Breast epithelium (tissue), 4 donors: ENCODE data around the gene HOXD4. TPM values are rescaled to one million over a fixed set of nuclear protein-coding genes. Genes with fewer than 3 reads are reported as not detected.

ENCODE experiments used
- DNase-seq, 2 donors: peaks; one replicate each; pipeline ENCODE4 v3.0.0-alpha.2; 2019; ENCODE audit warnings: low spot score in 2 of 2
- H3K27ac ChIP-seq, 2 donors: fragments of 200-600 bp; sonication (generic) in 1 of 2; one replicate each; pipeline ENCODE4 v1.5.1; 2016 to 2019; ENCODE audit warnings: mild to moderate bottlenecking in 1 of 2
- H3K27me3 ChIP-seq, 2 donors: fragments of 200-600 bp; sonication (generic) in 1 of 2; one replicate each; pipeline versions ENCODE4 v1.5.1 to v1.6.0; 2017 to 2019; ENCODE audit warnings: control low read depth in 1 of 2, mild to moderate bottlenecking in 1 of 2
- H3K36me3 ChIP-seq: fragments of 200-600 bp; one replicate; pipeline ENCODE4 v1.5.1; 2019
- H3K4me1 ChIP-seq, 2 donors: fragments of 200-600 bp; sonication (generic); one replicate each; pipeline ENCODE4 v1.5.1; 2016 to 2019; ENCODE audit warnings: control low read depth in 1 of 2
- H3K4me3 ChIP-seq, 3 donors: fragments of 200-600 bp; sonication (generic); 1 replicate in 2 of 3; 2 replicates in 1 of 3; pipeline ENCODE4 v1.5.1; 2016 to 2019; ENCODE audit warnings: mild to moderate bottlenecking in 3 of 3, moderate library complexity in 2 of 3
- H3K9me3 ChIP-seq, 2 donors: fragments of 200-600 bp; sonication (generic) in 1 of 2; one replicate each; pipeline ENCODE4 v1.5.1; 2016 to 2019; ENCODE audit warnings: control low read depth in 1 of 2
- POLR2A ChIP-seq: fragments of 450-650 bp; IDR thresholded peaks from one replicate; pipeline ENCODE4 v1.6.1; 2016; ENCODE audit warnings: antibody characterized with exemption, mild to moderate bottlenecking, moderate library complexity
- POLR2AphosphoS5 ChIP-seq, 3 donors: sonication (generic); formaldehyde crosslinking; IDR thresholded peaks; one replicate each; pipeline ENCODE4 v1.6.1; 2017; ENCODE audit warnings: antibody characterized with exemption in 3 of 3
- intact Hi-C: fragments of 100-400 bp; cut with DNase I; formaldehyde crosslinking; loops from one replicate; pipeline ENCODE4 v1.15.1; 2023; ENCODE audit warnings: low total_unique reads
- total RNA-seq, 3 donors: library from RNA; depleted of rRNA; stranded (reverse); fragments of >200 nt; gene quantifications; one replicate each; pipeline ENCODE4 v1.1.0, GENCODE V29; 2016
- TF ChIP-seq, protein P1 (sequence below), 3 donors: fragments of 450-650 bp; IDR thresholded peaks; one replicate each; pipeline ENCODE4 v1.5.1; 2016 to 2017; ENCODE audit warnings: antibody characterized with exemption in 3 of 3, mild to moderate bottlenecking in 3 of 3, moderate library complexity in 3 of 3

The HOXD4 gene
- total RNA-seq, 3 donors from 2014 or later: 1.9 to 5.8 (median 5.6) TPM

DNA sequence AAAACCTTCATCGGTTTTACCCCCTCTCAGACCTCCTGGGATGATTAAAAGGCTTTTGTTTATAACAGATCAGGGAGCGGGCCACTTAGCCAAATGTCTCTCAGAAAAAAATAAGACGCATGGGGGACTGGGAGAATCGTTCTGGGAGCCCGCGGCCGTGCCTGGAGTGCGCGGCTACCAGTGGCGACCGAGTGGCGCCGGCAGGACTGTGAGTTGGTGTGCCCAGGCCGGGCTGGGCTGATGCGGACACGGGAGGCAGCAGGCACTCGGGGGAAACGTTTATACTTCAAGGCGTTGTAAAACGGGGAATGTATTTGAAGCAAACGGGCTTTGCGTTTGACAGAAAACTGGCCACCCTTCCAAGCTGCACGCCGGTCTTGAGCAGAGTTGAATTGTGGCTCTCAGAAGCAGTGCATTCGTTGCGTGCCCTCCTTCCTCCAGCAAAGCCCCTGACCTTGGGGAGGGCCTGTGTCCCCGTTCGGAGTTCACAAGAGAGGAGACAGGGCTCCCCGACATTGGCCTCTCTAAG is 39.4 kb upstream of the HOXD4 start:
- intact Hi-C loops: no loop called here
- TF ChIP-seq POLR2A (no peak), POLR2AphosphoS5 (IDR thresholded peaks at IDR 0.05) (no peak)
- TF ChIP-seq, protein P1, sequence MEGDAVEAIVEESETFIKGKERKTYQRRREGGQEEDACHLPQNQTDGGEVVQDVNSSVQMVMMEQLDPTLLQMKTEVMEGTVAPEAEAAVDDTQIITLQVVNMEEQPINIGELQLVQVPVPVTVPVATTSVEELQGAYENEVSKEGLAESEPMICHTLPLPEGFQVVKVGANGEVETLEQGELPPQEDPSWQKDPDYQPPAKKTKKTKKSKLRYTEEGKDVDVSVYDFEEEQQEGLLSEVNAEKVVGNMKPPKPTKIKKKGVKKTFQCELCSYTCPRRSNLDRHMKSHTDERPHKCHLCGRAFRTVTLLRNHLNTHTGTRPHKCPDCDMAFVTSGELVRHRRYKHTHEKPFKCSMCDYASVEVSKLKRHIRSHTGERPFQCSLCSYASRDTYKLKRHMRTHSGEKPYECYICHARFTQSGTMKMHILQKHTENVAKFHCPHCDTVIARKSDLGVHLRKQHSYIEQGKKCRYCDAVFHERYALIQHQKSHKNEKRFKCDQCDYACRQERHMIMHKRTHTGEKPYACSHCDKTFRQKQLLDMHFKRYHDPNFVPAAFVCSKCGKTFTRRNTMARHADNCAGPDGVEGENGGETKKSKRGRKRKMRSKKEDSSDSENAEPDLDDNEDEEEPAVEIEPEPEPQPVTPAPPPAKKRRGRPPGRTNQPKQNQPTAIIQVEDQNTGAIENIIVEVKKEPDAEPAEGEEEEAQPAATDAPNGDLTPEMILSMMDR (IDR thresholded peaks at IDR 0.05): no peak
- Histone ChIP-seq H3K4me3 (no peak overlapping the region), H3K36me3 (no peaks in the 10 kb centered on the region), H3K4me1 (no peaks in the 10 kb centered on the region), H3K27ac (no peak overlapping the region), H3K9me3 (no peaks in the 10 kb centered on the region), H3K27me3 (peaks cover 16 to 98% of the 10 kb centered on the region in 2 donors)
- DNase-seq: peak in 1 of 2 donors; percentile 34

- Histone ChIP-seq H3K27me3 (peaks cover 13 to 100% of the 10 kb centered on the region in 2 donors), H3K36me3 (no peaks in the 10 kb centered on the region), H3K27ac (no peak overlapping the region), H3K4me3 (no peak overlapping the region), H3K4me1 (no peaks in the 10 kb centered on the region), H3K9me3 (no peaks in the 10 kb centered on the region)
- DNase-seq: peak in 1 of 2 donors; percentile 35
- TF ChIP-seq POLR2A: no peak
- intact Hi-C loops: no loop called here
Measured at GRCh38 chr2:176112375-176113302, 38.7 kb upstream of the HOXD4 start.

DNA sequence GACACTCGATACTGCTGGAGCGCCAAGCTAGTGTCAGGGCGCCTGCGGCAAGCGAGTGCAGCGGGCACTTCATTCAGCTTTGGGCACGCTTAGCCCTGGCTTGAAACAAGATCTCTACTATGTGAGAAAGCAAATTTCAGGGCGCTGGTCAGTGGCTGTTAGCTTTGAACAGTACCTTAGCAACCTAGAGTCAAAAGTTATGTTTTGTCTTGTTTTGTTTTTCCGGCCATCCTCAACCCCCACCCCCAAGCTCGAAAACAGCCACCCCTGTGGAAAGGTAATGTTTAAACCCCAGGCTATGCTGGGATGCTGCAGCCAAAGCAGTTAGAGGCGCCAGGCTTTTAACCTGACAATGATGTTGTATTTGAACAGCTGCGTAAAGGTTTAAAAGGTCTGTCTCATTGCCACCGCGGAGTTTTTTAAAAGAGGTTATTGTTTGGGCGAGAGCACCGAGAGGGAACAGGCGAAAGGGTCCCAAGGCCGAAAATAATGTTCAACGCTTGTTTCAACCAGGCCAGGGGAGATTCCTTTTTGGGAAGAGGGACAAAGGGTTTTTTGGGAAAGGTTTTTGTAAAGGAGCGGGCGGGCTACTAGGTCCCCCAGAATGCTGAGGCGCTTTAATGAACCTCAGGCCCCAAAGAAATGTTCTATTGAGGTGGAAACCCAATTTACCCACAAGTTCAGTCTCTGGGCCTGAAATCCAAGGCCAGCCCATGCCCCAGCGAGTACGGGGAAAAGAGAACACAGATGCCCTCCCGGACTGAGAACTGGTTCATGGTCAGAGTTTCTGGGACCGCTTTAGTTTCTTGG is 37.0 kb upstream of the HOXD4 start:
- no peak overlapping the region for H3K27ac ChIP-seq
- intact Hi-C loops: no loop called here
- H3K4me1 ChIP-seq: no peaks in the 10 kb centered on the region
- no peak for DNase-seq
- no peaks in the 10 kb centered on the region for H3K36me3 ChIP-seq
- H3K4me3 ChIP-seq: no peak overlapping the region
- TF ChIP-seq, protein P1 (IDR thresholded peaks at IDR 0.05): no peak
- TF ChIP-seq POLR2A (no peak), POLR2AphosphoS5 (IDR thresholded peaks at IDR 0.05) (no peak)
- peaks cover 12 to 100% of the 10 kb centered on the region in 2 donors for H3K27me3 ChIP-seq
- H3K9me3 ChIP-seq: no peaks in the 10 kb centered on the region

GRCh38 chr2:176114930-176115625 is 36.3 kb upstream of the HOXD4 start:
- no peaks in the 10 kb centered on the region for H3K9me3 ChIP-seq
- DNase-seq: peak in 1 of 2 donors; percentile 48
- H3K4me1 ChIP-seq: no peaks in the 10 kb centered on the region
- no peaks in the 10 kb centered on the region for H3K36me3 ChIP-seq
- peaks cover 12 to 100% of the 10 kb centered on the region in 2 donors for H3K27me3 ChIP-seq
- intact Hi-C loops: no loop called here
- TF ChIP-seq POLR2A (no peak), POLR2AphosphoS5 (IDR thresholded peaks at IDR 0.05) (no peak)
- TF ChIP-seq, protein P1 (IDR thresholded peaks at IDR 0.05): no peak
- H3K27ac ChIP-seq: no peak overlapping the region
- H3K4me3 ChIP-seq: no peak overlapping the region
